Type B pancreatic cell (in vitro differentiated cells): Measurements from ENCODE around the gene GTF2IRD1. TPM values are rescaled to one million over a fixed set of nuclear protein-coding genes. Genes with fewer than 3 reads are reported as not detected.
A peak's percentile ranks its signal among the peaks of the same experiment; 100 is the strongest.

Experiments used
- DNase-seq: peaks from one replicate; pipeline ENCODE4 v3.0.0; 2021; ENCODE audit warnings: mixed read lengths; ENCODE audit not compliant: unreplicated experiment; ENCODE audit errors: extremely low spot score
- H3K27ac Mint-ChIP-seq: 2 replicates; pipeline ENCODE4 v1.8.0; 2021; ENCODE audit warnings: mild to moderate bottlenecking, mixed read lengths
- H3K27me3 Mint-ChIP-seq: 2 replicates; pipeline ENCODE4 v1.8.0; 2021; ENCODE audit warnings: mixed read lengths
- H3K36me3 Mint-ChIP-seq: 2 replicates; pipeline ENCODE4 v1.8.0; 2021; ENCODE audit warnings: mixed read lengths
- H3K4me1 Mint-ChIP-seq: one replicate; pipeline ENCODE4 v1.8.0; 2021; ENCODE audit warnings: mixed read lengths; ENCODE audit not compliant: unreplicated experiment
- H3K4me3 Mint-ChIP-seq: 2 replicates; pipeline ENCODE4 v1.8.0; 2021; ENCODE audit warnings: mild to moderate bottlenecking, mixed read lengths
- H3K9me3 Mint-ChIP-seq: 2 replicates; pipeline ENCODE4 v1.8.0; 2021; ENCODE audit warnings: mixed read lengths
- CTCF ChIP-seq: fragments of 200-600 bp; sonication (generic); conservative IDR thresholded peaks from 2 replicates; pipeline ENCODE4 v1.5.0; 2021; ENCODE audit warnings: antibody characterized with exemption, mild to moderate bottlenecking
- total RNA-seq: library from RNA; stranded (reverse); gene quantifications from 2 replicates; pipeline ENCODE4 v1.2.1, GENCODE V29; 2021; ENCODE audit warnings: low replicate concordance

GTF2IRD1 gene
- total RNA-seq, 1 donor from 2014 or later, result 47.9 TPM

- H3K36me3 Mint-ChIP-seq, result peaks cover 3% of the 10 kb centered on the region
- H3K27ac Mint-ChIP-seq, result peak overlapping the region; percentile 86
- peak overlapping the region; percentile 59 for H3K4me3 Mint-ChIP-seq
- no peak for DNase-seq
- no peak for TF ChIP-seq CTCF
- peaks cover 27% of the 10 kb centered on the region for H3K4me1 Mint-ChIP-seq
- H3K27me3 Mint-ChIP-seq, result no peaks in the 10 kb centered on the region
- no peaks in the 10 kb centered on the region for H3K9me3 Mint-ChIP-seq
These were observed 8.4 kb downstream of the GTF2IRD1 start for GRCh38 chr7:74461970-74462706.

GRCh38 chr7:74462707-74463100, 9.0 kb downstream of the GTF2IRD1 start:
- H3K4me3 Mint-ChIP-seq, result peak overlapping the region; percentile 59
- peak overlapping the region; percentile 86 for H3K27ac Mint-ChIP-seq
- no peak for DNase-seq
- no peaks in the 10 kb centered on the region for H3K27me3 Mint-ChIP-seq
- TF ChIP-seq CTCF, result no peak
- H3K9me3 Mint-ChIP-seq, result no peaks in the 10 kb centered on the region
- peaks cover 22% of the 10 kb centered on the region for H3K4me1 Mint-ChIP-seq
- H3K36me3 Mint-ChIP-seq, result no peaks in the 10 kb centered on the region

GRCh38 chr7:74464931-74465886, 11.5 kb downstream of the GTF2IRD1 start:
- peak overlapping the region; percentile 20 for H3K4me3 Mint-ChIP-seq
- no peak for DNase-seq
- no peaks in the 10 kb centered on the region for H3K9me3 Mint-ChIP-seq
- no peak for TF ChIP-seq CTCF
- peak overlapping the region; percentile 88 for H3K27ac Mint-ChIP-seq
- peaks cover 18% of the 10 kb centered on the region for H3K4me1 Mint-ChIP-seq
- H3K27me3 Mint-ChIP-seq, result no peaks in the 10 kb centered on the region
- H3K36me3 Mint-ChIP-seq, result no peaks in the 10 kb centered on the region

- H3K9me3 Mint-ChIP-seq, result no peaks in the 10 kb centered on the region
These were observed 12.6 kb downstream of the GTF2IRD1 start for GRCh38 chr7:74466196-74466813.

More at GRCh38 chr7:74466196-74466813, 12.6 kb downstream of the GTF2IRD1 start:
- Mint-ChIP-seq H3K27ac (peak overlapping the region; percentile 88), H3K27me3 (no peaks in the 10 kb centered on the region), H3K4me3 (no peak overlapping the region), H3K36me3 (no peaks in the 10 kb centered on the region), H3K4me1 (peaks cover 18% of the 10 kb centered on the region)
- TF ChIP-seq CTCF, result no peak
- no peak for DNase-seq
